Measurements from ENCODE around the gene SPAAR.
A peak's percentile ranks its signal among the peaks of the same experiment; 100 is the strongest.

SPAAR gene

DNA sequence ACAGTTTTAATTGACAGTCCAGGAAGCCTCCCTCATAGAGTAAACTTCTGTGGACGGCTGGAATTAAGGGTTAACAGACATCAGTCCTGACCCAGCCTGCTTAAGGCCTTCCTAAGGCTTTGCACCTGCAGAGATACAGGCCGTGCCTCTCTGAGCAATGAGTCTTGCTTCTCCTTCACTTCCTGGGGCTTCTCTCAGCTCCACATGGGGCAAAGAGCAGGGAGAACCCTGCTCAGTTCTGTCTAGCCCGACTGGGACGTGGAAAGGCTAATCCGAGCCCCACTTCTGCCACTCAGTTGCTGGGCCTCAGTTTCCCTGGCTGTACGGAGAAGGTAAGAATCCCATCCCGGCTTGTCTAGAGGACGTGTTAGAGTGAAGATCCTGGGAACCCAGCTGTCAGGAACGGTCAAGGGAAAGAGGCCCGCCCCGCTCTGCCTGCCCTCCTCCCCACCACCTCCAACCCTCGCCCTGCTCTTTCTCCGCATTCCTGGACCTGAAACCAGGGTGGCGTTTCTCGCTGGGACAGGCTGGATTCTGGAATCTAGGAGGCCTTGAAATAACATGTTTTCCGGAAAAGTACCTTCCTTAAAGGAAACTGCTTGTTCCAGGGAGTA, 6.5 kb downstream of the SPAAR start:
- H3K4me1 ChIP-seq (ENCODE audit: control insufficient read depth, insufficient read depth, low read length), result no peaks in the 10 kb centered on the region
- no peak overlapping the region for H3K27ac ChIP-seq (ENCODE audit: low read depth, low read length)
- H3K4me3 ChIP-seq (ENCODE audit: low read length), result no peak overlapping the region
- H3K36me3 ChIP-seq (ENCODE audit: control insufficient read depth, insufficient read depth, low read length), result no peaks in the 10 kb centered on the region
- no peak overlapping the region for H3K9ac ChIP-seq (ENCODE audit: low read length)
- no peaks in the 10 kb centered on the region for H3K27me3 ChIP-seq (ENCODE audit: control insufficient read depth, insufficient read depth, low read length)

DNA sequence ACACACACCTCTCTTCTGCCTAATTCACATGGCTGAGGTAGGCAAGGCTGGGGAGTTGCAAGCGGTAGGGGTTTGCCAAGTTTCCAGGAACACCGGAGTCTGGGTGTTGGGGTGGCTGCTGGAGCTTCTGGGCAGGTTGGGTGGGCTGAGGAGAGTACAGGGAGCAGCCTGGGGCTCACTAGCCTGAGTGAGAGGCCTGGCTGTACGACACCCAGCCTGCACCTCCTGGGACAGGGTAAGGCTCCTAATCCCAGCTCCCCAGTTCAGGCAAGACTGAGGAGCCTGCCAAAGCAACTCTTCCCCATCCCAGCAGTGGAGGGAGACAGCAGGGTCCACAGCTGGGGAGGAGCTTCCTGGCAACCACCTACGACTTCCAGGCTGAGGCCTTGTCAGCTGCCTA, 8.0 kb downstream of the SPAAR start:
- H3K27me3 ChIP-seq (ENCODE audit: control insufficient read depth, insufficient read depth, low read length), result no peaks in the 10 kb centered on the region
- no peak overlapping the region for H3K4me3 ChIP-seq (ENCODE audit: low read length)
- no peaks in the 10 kb centered on the region for H3K4me1 ChIP-seq (ENCODE audit: control insufficient read depth, insufficient read depth, low read length)
- H3K27ac ChIP-seq (ENCODE audit: low read depth, low read length), result no peak overlapping the region
- H3K36me3 ChIP-seq (ENCODE audit: control insufficient read depth, insufficient read depth, low read length), result no peaks in the 10 kb centered on the region
- H3K9ac ChIP-seq (ENCODE audit: low read length), result no peak overlapping the region

DNA sequence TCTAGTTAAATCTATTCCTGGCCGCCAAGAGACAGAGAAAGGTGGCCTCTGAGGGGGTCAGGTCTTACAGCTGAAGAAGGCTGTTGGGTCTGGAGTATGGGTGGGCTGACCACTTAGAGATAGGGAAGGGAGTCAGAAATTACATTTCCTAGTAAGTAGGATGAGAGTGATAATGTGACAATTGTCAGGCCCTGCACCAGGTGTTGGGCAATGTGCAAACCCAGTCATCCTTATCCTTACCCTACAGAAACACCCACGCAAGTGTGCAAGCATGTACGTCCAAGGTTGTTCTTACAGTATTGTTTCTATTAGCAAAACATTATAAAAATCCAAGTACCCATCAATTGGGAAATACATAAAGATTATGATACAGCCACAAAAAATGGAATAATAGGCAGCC, 9.5 kb downstream of the SPAAR start:
- H3K36me3 ChIP-seq (ENCODE audit: control insufficient read depth, insufficient read depth, low read length), result no peaks in the 10 kb centered on the region
- no peaks in the 10 kb centered on the region for H3K27me3 ChIP-seq (ENCODE audit: control insufficient read depth, insufficient read depth, low read length)
- H3K4me1 ChIP-seq (ENCODE audit: control insufficient read depth, insufficient read depth, low read length), result no peaks in the 10 kb centered on the region
- no peak overlapping the region for H3K4me3 ChIP-seq (ENCODE audit: low read length)
- no peak overlapping the region for H3K27ac ChIP-seq (ENCODE audit: low read depth, low read length)
- H3K9ac ChIP-seq (ENCODE audit: low read length), result no peak overlapping the region

DNA sequence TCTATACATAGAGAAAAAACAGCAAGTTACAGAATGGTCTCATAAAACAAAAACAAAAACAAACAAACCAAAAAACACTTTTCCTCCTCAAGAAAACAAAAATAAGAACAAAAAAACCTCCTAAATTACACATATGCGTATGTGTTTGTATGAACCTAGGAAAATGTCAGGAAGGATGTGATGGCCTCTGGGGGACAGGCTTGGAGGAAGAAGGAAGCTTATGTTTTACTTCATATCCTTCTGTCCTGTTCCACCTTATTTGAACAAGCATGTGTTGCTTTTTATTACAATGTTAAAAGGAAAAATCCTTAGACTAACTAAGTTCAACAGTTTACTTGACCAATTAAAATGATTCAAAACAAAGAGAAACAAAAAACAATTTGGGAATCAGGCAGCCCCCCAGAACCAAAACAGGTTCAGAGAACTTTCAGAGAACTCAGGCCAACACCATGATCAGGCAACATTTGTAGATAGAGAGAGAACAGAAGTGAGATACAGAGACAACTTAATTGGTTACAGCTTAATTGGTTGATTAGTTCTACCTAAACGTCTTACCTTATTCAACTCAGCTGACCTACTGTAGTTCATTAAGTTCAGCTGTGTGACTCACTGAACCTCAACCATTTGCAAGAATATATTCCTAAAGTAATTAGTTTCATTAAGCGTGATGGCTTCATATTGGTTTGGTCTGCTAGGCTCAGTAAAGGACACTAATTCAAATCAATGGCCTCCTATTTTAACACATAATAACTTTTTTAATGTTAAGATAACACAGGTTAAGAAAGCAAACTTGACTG, 10.1 kb downstream of the SPAAR start:
- H3K36me3 ChIP-seq (ENCODE audit: control insufficient read depth, insufficient read depth, low read length), result no peaks in the 10 kb centered on the region
- no peak overlapping the region for H3K9ac ChIP-seq (ENCODE audit: low read length)
- peak overlapping the region; percentile 52 for H3K27ac ChIP-seq (ENCODE audit: low read depth, low read length)
- H3K4me1 ChIP-seq (ENCODE audit: control insufficient read depth, insufficient read depth, low read length), result no peaks in the 10 kb centered on the region
- H3K4me3 ChIP-seq (ENCODE audit: low read length), result no peak overlapping the region
- no peaks in the 10 kb centered on the region for H3K27me3 ChIP-seq (ENCODE audit: control insufficient read depth, insufficient read depth, low read length)

DNA sequence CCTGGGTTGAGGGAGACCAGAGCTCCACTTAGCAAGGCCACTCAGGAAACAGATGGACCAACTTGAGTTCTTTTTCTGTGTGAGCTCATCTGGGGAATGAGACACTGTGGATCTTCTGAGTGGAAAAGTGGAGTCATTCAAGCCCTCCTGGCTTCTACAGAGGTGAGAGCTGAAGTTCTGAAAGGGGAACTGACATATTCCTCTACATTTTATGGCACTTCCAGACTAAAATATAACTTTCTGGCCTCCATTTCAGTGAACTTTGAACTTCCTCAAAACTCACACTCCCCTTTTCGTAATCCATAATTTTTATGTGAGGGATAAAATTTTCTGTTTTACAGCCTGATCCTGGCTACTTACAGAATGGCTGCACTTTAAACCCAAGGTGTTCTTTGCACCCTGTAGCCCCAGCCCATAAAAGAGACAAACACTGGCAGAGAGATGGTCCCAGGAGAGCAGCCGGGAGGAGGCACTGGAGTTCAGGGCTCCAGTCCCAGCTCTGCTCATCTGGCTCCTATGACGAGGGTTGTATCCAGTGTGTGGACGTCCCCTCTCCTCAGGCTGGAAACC, 10.8 kb downstream of the SPAAR start:
- Histone ChIP-seq H3K27ac (ENCODE audit: low read depth, low read length) (peak overlapping the region; percentile 52), H3K27me3 (ENCODE audit: control insufficient read depth, insufficient read depth, low read length) (no peaks in the 10 kb centered on the region), H3K4me3 (ENCODE audit: low read length) (no peak overlapping the region), H3K36me3 (ENCODE audit: control insufficient read depth, insufficient read depth, low read length) (no peaks in the 10 kb centered on the region), H3K9ac (ENCODE audit: low read length) (no peak overlapping the region), H3K4me1 (ENCODE audit: control insufficient read depth, insufficient read depth, low read length) (no peaks in the 10 kb centered on the region)

DNA sequence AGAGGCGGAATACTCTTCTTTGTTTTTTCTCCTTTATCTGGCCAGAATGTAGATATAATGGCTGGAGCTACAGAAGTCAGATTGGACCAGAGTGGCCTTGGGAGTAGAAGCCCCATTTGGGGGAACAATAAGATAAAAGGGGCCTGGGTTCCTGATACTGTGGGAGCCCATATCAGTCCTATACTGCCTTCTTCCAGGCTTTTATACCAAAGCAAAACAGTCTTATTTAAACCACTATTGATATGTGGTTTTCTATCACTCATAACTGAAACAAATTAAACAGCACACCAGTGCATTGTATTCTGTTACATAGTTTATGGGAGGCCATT, 14.3 kb downstream of the SPAAR start:
- Histone ChIP-seq H3K4me3 (ENCODE audit: low read length) (no peak overlapping the region), H3K27ac (ENCODE audit: low read depth, low read length) (peak overlapping the region; percentile 52), H3K27me3 (ENCODE audit: control insufficient read depth, insufficient read depth, low read length) (no peaks in the 10 kb centered on the region), H3K9ac (ENCODE audit: low read length) (no peak overlapping the region), H3K36me3 (ENCODE audit: control insufficient read depth, insufficient read depth, low read length) (no peaks in the 10 kb centered on the region), H3K4me1 (ENCODE audit: control insufficient read depth, insufficient read depth, low read length) (no peaks in the 10 kb centered on the region)

DNA sequence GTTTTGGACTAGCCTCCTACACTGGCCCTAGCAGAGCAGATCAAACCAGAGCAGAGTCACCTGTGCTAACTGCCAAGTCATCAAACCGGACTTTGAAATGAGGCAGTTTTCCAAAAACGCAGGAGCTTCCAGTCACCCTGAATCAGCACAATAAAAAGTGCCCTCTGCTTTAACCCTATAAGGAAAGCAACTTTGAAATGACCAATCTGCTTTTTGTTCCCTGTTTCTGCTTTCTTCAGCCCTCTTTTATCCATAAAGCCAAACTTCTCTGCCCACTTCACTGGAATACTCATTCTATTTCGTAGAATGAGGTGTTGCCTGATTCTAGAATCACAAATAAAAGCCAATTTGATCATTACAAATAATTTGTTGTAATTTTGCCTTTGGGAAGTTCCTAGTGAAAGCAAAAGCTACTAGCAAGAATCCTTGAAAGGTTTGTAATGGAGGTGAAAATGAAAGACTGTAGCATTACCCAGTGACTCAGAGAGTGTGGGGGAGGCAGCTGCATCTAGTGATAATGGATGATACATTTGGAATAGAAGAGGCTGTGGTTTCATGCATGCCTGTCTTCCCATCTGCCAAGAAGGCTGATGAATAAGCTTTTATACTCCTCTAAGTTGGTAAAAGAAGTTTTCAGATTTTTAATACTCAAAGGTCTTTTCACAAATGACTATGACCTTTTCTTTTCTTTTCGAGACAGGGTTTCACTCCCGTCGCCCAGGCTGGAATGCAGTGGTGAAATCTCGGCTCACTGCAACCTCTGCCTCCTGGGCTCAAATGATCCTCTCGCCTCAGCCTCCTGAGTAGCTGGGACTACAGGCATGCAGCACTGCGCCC, 14.9 kb downstream of the SPAAR start:
- H3K4me1 ChIP-seq (ENCODE audit: control insufficient read depth, insufficient read depth, low read length), result no peaks in the 10 kb centered on the region
- no peaks in the 10 kb centered on the region for H3K36me3 ChIP-seq (ENCODE audit: control insufficient read depth, insufficient read depth, low read length)
- H3K27me3 ChIP-seq (ENCODE audit: control insufficient read depth, insufficient read depth, low read length), result no peaks in the 10 kb centered on the region
- no peak overlapping the region for H3K9ac ChIP-seq (ENCODE audit: low read length)
- H3K4me3 ChIP-seq (ENCODE audit: low read length), result no peak overlapping the region
- H3K27ac ChIP-seq (ENCODE audit: low read depth, low read length), result peak overlapping the region; percentile 52

DNA sequence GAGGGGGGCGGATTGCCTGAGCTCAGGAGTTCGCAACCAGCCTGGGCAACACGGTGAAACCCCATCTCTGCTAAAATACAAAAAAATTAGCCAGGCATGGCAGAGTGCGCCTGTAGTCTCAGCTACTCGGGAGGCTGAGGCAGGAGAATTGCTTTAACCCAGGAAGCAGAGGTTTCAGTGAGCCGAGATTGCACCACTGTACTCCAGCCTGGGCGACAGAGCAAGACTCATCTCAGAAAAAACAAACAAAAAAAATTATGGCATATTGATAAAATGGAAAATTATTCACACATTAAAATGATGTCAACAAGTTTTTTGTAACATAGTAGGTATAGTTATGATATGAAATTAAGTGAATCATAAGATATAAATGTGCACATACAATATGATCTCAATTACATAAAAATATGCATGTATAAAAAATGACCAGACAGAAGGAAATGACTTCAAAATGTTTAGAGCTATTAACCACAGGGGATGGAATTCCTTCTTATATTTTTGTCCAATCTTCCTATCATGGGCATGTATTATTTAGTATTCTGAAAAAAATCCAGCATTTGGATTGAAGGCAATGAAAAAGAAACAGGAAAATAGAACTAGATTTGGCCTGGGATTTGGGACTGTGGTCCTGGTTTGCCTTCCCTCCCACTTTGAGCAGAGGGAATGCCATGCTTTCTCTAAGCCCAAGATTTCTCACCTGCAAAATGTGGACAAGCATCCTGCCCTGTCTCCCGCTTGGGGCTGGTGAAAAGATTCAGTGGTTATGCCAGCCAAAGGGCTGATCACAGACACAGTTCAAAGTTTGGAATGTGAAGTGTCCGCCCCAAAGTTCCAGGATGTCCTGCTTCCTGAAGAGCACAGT, 19.5 kb downstream of the SPAAR start:
- Histone ChIP-seq H3K4me3 (ENCODE audit: low read length) (no peak overlapping the region), H3K36me3 (ENCODE audit: control insufficient read depth, insufficient read depth, low read length) (no peaks in the 10 kb centered on the region), H3K4me1 (ENCODE audit: control insufficient read depth, insufficient read depth, low read length) (no peaks in the 10 kb centered on the region), H3K9ac (ENCODE audit: low read length) (no peak overlapping the region), H3K27ac (ENCODE audit: low read depth, low read length) (no peak overlapping the region), H3K27me3 (ENCODE audit: control insufficient read depth, insufficient read depth, low read length) (no peaks in the 10 kb centered on the region)

DNA sequence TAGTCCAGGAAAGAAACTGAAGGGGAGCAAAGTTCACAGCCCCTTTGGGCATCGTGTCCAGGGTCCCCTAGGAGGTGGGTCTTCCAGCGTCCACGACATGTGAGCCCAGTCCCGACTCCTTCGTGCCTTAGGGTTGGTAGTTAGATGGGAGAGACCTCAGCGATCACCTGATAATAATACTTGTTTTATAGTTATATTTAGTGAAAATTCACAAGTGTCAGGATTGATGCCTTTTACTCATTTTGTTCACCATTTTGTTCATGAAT, 20.1 kb downstream of the SPAAR start:
- Histone ChIP-seq H3K4me1 (ENCODE audit: control insufficient read depth, insufficient read depth, low read length) (no peaks in the 10 kb centered on the region), H3K27me3 (ENCODE audit: control insufficient read depth, insufficient read depth, low read length) (no peaks in the 10 kb centered on the region), H3K9ac (ENCODE audit: low read length) (no peak overlapping the region), H3K27ac (ENCODE audit: low read depth, low read length) (no peak overlapping the region), H3K36me3 (ENCODE audit: control insufficient read depth, insufficient read depth, low read length) (no peaks in the 10 kb centered on the region), H3K4me3 (ENCODE audit: low read length) (no peak overlapping the region)

DNA sequence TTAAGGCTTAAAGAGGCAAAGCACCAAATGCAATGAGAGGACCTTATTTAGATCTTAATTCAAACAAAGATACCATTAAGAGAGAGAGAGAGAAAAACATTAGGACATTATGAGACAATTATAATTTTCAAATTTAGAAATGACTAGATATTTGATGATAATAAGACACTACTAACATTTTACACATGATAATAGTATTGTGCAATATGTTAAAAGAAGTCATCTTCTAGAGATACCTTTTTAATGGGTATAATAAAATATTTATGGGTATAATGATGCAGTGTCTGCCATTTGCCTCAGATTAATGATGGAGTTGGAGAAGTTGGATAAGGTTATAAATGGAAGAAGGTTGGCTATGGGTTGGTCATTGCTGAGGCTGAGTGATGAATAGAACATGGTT, 21.2 kb downstream of the SPAAR start:
- no peak overlapping the region for H3K4me3 ChIP-seq (ENCODE audit: low read length)
- H3K4me1 ChIP-seq (ENCODE audit: control insufficient read depth, insufficient read depth, low read length), result no peaks in the 10 kb centered on the region
- H3K27me3 ChIP-seq (ENCODE audit: control insufficient read depth, insufficient read depth, low read length), result no peaks in the 10 kb centered on the region

DNA sequence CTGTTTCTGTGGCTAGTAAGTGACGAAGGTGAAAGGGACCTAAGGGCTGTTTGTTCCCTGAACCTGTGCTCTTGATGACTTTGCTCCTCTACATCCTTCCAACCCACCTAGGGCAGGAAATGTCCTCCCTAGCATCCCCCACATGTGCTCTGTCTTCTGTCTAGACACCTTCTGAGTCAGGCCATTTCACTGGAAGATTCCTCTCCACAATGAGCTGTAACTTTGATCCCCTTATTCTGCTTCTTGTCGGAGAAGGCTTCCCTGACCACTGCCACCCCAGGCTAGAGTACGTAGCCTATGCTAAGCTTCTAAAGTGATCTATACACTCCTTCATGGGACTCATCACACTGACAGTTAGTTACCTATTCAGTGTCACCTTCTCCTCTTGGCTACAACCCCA, 21.7 kb downstream of the SPAAR start:
- Histone ChIP-seq H3K27me3 (ENCODE audit: control insufficient read depth, insufficient read depth, low read length) (no peaks in the 10 kb centered on the region), H3K27ac (ENCODE audit: low read depth, low read length) (no peak overlapping the region), H3K36me3 (ENCODE audit: control insufficient read depth, insufficient read depth, low read length) (no peaks in the 10 kb centered on the region), H3K9ac (ENCODE audit: low read length) (no peak overlapping the region), H3K4me1 (ENCODE audit: control insufficient read depth, insufficient read depth, low read length) (no peaks in the 10 kb centered on the region), H3K4me3 (ENCODE audit: low read length) (no peak overlapping the region)

More for the DNA sequence above, 21.2 kb downstream of the SPAAR start:
- Histone ChIP-seq H3K36me3 (ENCODE audit: control insufficient read depth, insufficient read depth, low read length) (no peaks in the 10 kb centered on the region), H3K27ac (ENCODE audit: low read depth, low read length) (no peak overlapping the region), H3K9ac (ENCODE audit: low read length) (no peak overlapping the region)

DNA sequence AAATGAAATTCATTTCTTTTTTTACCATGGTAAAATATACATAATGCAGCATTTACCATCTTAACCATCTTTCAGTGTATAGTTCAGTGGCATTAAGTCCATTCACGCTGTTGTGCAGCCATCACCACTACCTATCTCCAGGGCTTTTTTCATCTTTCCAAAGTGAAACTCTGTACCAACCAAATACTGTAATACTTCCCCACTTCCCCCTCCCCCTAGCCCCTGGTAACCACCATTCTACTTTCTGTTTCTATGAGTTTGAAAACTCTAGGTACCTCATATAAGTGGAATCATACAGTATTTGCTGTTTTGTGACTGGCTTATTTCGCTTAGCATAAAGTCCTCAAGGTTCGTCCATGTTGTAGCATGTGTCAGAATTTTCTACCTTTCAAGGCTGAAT, 23.4 kb downstream of the SPAAR start:
- no peaks in the 10 kb centered on the region for H3K36me3 ChIP-seq (ENCODE audit: control insufficient read depth, insufficient read depth, low read length)
- H3K4me1 ChIP-seq (ENCODE audit: control insufficient read depth, insufficient read depth, low read length), result no peaks in the 10 kb centered on the region
- H3K4me3 ChIP-seq (ENCODE audit: low read length), result no peak overlapping the region
- H3K27ac ChIP-seq (ENCODE audit: low read depth, low read length), result no peak overlapping the region
- no peaks in the 10 kb centered on the region for H3K27me3 ChIP-seq (ENCODE audit: control insufficient read depth, insufficient read depth, low read length)
- no peak overlapping the region for H3K9ac ChIP-seq (ENCODE audit: low read length)
